ENCODE measurements around the gene CENPN. TPM values are rescaled to one million over a fixed set of nuclear protein-coding genes. Genes with fewer than 3 reads are reported as not detected.

Gene CENPN
- total RNA-seq, 1 experiment from 2014 or later = 78.6 TPM

DNA sequence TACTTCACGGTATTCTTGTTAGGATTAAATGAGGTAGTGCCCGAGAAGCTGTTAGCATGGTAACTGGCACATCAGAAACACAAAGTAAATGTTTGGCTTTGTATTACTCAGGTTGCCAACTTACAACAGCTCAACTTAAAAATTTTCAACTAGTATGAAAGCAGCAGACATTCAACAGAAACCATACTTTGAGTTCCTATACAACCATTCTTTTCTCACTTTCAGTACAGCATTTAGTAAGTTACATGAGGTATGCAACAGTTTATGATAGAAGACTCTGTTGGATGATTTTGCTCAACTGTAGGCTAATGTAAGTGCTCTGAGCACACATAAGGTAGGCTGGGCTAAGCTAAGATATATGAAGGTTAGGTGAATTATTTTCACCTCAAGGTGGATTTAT, 7.7 kb downstream of the CENPN start:
- no peak for DNase-seq
- peaks cover 3% of the 10 kb centered on the region for H3K79me1 ChIP-seq (ENCODE audit: insufficient read depth, low read depth, low read length, poor library complexity, severe bottlenecking)
- H3K23ac ChIP-seq (ENCODE audit: insufficient read length, low read depth, low read length) = no peak overlapping the region
- H3K14ac ChIP-seq (ENCODE audit: insufficient read depth, low read length) = no peak overlapping the region
- H2AK5ac ChIP-seq (ENCODE audit: insufficient read length, low read length) = no peak overlapping the region
- H4K5ac ChIP-seq (ENCODE audit: insufficient read length, low read depth, low read length) = no peak overlapping the region
- no peaks in the 10 kb centered on the region for H3K4me1 ChIP-seq (ENCODE audit: insufficient read depth, low read length)
- H3K27ac ChIP-seq (ENCODE audit: insufficient read length, low read depth, low read length) = no peak overlapping the region
- Mint-ChIP-seq H3K9me3 (no peaks in the 10 kb centered on the region), H3K36me3 (ENCODE audit: insufficient read depth in 1 of 3, low read depth in 3 of 3) (peaks cover 41 to 89% (median 89%) of the 10 kb centered on the region in 3 experiments), H3K4me3 (no peak overlapping the region), H3K27me3 (ENCODE audit: low read depth) (no peaks in the 10 kb centered on the region), H3K27ac (no peak overlapping the region), H3K4me1 (no peaks in the 10 kb centered on the region)
- no peak overlapping the region for H3T11ph ChIP-seq (ENCODE audit: low read length)
- H4K91ac ChIP-seq (ENCODE audit: insufficient read length, low read depth, low read length) = no peak overlapping the region
- no peak overlapping the region for H2AFZ ChIP-seq (ENCODE audit: low read length)
- no peak overlapping the region for H3K4ac ChIP-seq (ENCODE audit: low read depth, low read length)
- no peak overlapping the region for H2BK5ac ChIP-seq (ENCODE audit: insufficient read length, low read length)
- TF ChIP-seq, protein P1, sequence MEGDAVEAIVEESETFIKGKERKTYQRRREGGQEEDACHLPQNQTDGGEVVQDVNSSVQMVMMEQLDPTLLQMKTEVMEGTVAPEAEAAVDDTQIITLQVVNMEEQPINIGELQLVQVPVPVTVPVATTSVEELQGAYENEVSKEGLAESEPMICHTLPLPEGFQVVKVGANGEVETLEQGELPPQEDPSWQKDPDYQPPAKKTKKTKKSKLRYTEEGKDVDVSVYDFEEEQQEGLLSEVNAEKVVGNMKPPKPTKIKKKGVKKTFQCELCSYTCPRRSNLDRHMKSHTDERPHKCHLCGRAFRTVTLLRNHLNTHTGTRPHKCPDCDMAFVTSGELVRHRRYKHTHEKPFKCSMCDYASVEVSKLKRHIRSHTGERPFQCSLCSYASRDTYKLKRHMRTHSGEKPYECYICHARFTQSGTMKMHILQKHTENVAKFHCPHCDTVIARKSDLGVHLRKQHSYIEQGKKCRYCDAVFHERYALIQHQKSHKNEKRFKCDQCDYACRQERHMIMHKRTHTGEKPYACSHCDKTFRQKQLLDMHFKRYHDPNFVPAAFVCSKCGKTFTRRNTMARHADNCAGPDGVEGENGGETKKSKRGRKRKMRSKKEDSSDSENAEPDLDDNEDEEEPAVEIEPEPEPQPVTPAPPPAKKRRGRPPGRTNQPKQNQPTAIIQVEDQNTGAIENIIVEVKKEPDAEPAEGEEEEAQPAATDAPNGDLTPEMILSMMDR (conservative IDR thresholded peaks at IDR 0.05) = no peak
- H2BK20ac ChIP-seq (ENCODE audit: low read depth, low read length, poor library complexity, severe bottlenecking) = no peak overlapping the region
- H3K18ac ChIP-seq (ENCODE audit: insufficient read length, low read depth, low read length) = no peak overlapping the region
- H3K23me2 ChIP-seq (ENCODE audit: insufficient read length, low read depth, low read length, poor library complexity, severe bottlenecking) = no peaks in the 10 kb centered on the region
- WGBS (ENCODE audit: extremely low coverage, insufficient read length, low lambda C conversion rate) = no CpG with 5 or more reads among the region's 2 CpGs
- no peak overlapping the region for H2BK15ac ChIP-seq (ENCODE audit: low read depth, low read length)
- no peaks in the 10 kb centered on the region for H4K20me1 ChIP-seq (ENCODE audit: control insufficient read depth, insufficient read depth, insufficient read length)
- H3K79me2 ChIP-seq (ENCODE audit: insufficient read depth, low read length) = peaks cover 3% of the 10 kb centered on the region; the same call in 1 of the 2 replicates
- no peaks in the 10 kb centered on the region for H3K27me3 ChIP-seq (ENCODE audit: insufficient read depth, low read length)
- H3K9ac ChIP-seq (ENCODE audit: extremely low read depth, insufficient read length, low read length) = no peak overlapping the region
- H3K4me2 ChIP-seq (ENCODE audit: insufficient read depth, insufficient read length, low read length) = no peak overlapping the region
- H4K8ac ChIP-seq (replicated peaks; ENCODE audit: insufficient read length, low read depth, low read length) = no peak overlapping the region
- H2BK12ac ChIP-seq (ENCODE audit: insufficient read length, low read depth, low read length) = no peak overlapping the region
- H3K9me3 ChIP-seq (ENCODE audit: control insufficient read depth, low read depth, low read length) = no peaks in the 10 kb centered on the region
- H3K56ac ChIP-seq (ENCODE audit: insufficient read length, low read depth, low read length) = no peak overlapping the region
- H2BK120ac ChIP-seq (ENCODE audit: low read depth, low read length, poor library complexity, severe bottlenecking) = no peak overlapping the region
